GM23338 (cell line): ENCODE data around the gene SBF1.

Experiments
- CREB1 ChIP-seq: fragments of 250-450 bp; sonication (Bioruptor Pico); IDR thresholded peaks from 2 replicates; pipeline ENCODE4 v1.5.0; 2020; ENCODE audit warnings: low read depth, mild to moderate bottlenecking, moderate library complexity
- ETS1 ChIP-seq: IDR thresholded peaks from 2 replicates; pipeline ENCODE4 v1.6.1; 2016; ENCODE audit warnings: antibody characterized with exemption
- EZH2 ChIP-seq: fragments of 200-600 bp; sonication (generic); IDR thresholded peaks from one replicate; pipeline ENCODE4 v1.8.0; 2017; ENCODE audit warnings: antibody characterized with exemption, mild to moderate bottlenecking, low read depth; ENCODE audit not compliant: unreplicated experiment
- JUNB ChIP-seq: IDR thresholded peaks from one replicate; pipeline ENCODE4 v1.6.1; 2016; ENCODE audit warnings: antibody characterized with exemption; ENCODE audit not compliant: unreplicated experiment
- POLR2AphosphoS5 ChIP-seq: IDR thresholded peaks from 2 replicates; pipeline ENCODE4 v1.6.1; 2016; ENCODE audit warnings: antibody characterized with exemption, low read depth
- REST ChIP-seq: IDR thresholded peaks from one replicate; pipeline ENCODE4 v1.6.1; 2018; ENCODE audit warnings: antibody characterized with exemption; ENCODE audit not compliant: unreplicated experiment
- ZNF331 ChIP-seq: fragments of 250-450 bp; sonication (Bioruptor Pico); IDR thresholded peaks from 2 replicates; pipeline ENCODE4 v1.5.0; 2020; ENCODE audit warnings: low read depth, mild to moderate bottlenecking, moderate library complexity
- TF ChIP-seq, protein P1 (sequence below), 2 experiments: fragments of 200-600 bp in 1 of 2; sonication (generic) in 1 of 2; conservative IDR thresholded peaks; 2 replicates each; pipeline versions ENCODE4 v1.5.1 to v1.6.1; 2016 to 2017; ENCODE audit warnings: antibody characterized with exemption in 2 of 2, low read depth in 2 of 2, mild to moderate bottlenecking in 2 of 2, moderate library complexity in 1 of 2

- TF ChIP-seq POLR2AphosphoS5 (no peak), REST (no peak), EZH2 (no peak), JUNB (no peak), CREB1 (CRISPR knock-in tag) (no peak), ZNF331 (no peak), ETS1 (no peak)
- TF ChIP-seq, protein P1, sequence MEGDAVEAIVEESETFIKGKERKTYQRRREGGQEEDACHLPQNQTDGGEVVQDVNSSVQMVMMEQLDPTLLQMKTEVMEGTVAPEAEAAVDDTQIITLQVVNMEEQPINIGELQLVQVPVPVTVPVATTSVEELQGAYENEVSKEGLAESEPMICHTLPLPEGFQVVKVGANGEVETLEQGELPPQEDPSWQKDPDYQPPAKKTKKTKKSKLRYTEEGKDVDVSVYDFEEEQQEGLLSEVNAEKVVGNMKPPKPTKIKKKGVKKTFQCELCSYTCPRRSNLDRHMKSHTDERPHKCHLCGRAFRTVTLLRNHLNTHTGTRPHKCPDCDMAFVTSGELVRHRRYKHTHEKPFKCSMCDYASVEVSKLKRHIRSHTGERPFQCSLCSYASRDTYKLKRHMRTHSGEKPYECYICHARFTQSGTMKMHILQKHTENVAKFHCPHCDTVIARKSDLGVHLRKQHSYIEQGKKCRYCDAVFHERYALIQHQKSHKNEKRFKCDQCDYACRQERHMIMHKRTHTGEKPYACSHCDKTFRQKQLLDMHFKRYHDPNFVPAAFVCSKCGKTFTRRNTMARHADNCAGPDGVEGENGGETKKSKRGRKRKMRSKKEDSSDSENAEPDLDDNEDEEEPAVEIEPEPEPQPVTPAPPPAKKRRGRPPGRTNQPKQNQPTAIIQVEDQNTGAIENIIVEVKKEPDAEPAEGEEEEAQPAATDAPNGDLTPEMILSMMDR (conservative IDR thresholded peaks at IDR 0.05; ENCODE audit: low read depth in 2 of 2) = no peak
Measured at GRCh38 chr22:50417411-50418210, 57.2 kb downstream of the SBF1 start.
